Esophagus muscularis mucosa (tissue), 2 donors: Measurements from ENCODE around the gene PALS1.

Experiments used
- POLR2A ChIP-seq: fragments of 450-650 bp; IDR thresholded peaks from one replicate; pipeline ENCODE4 v1.6.1; 2017; ENCODE audit warnings: antibody characterized with exemption, moderate library complexity, mild to moderate bottlenecking, low read depth
- POLR2AphosphoS5 ChIP-seq, 2 donors: sonication (generic); formaldehyde crosslinking; IDR thresholded peaks; one replicate each; pipeline ENCODE4 v1.6.1; 2017; ENCODE audit warnings: antibody characterized with exemption in 2 of 2

DNA sequence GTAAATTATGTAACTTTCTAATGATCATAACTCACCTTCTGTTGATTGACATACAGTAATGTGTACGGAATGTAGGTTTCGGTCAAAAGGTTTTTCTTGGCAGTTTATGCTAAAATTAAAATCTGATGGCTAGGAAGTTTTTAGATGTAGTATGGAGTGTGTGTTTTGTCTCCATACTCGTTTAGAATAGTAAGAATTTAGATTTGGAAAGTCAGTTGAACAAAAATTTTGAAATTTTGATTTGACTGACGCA, 859 bp downstream of the PALS1 start:
- TF ChIP-seq POLR2A (no peak), POLR2AphosphoS5 (IDR thresholded peaks at IDR 0.05) (no peak)
